ENCODE measurements around the gene KCNE2. TPM values are rescaled to one million over a fixed set of nuclear protein-coding genes. Genes with fewer than 3 reads are reported as not detected.
"Not testable (repeated sequence)": the region's sequence is repeated elsewhere in the genome, so short reads cannot be mapped to it uniquely, and the experiment has no call there.

Gene KCNE2
- total and polyA plus RNA-seq, 2 experiments from 2014 or later = 1.7 to 2.7 TPM

GRCh38 chr21:34404742-34405141 lies 40.9 kb downstream of the KCNE2 start:
- not testable (repeated sequence) for H3K36me3 ChIP-seq; H3K9me3 ChIP-seq (ENCODE audit: low read depth); DNase-seq (ENCODE audit: low read depth in 1 of 2, low spot score in 1 of 2); H3K27ac ChIP-seq; H3K27me3 ChIP-seq; H3K4me3 ChIP-seq; H3K4me1 ChIP-seq (ENCODE audit: low read depth)

GRCh38 chr21:34405686-34406085 lies 41.9 kb downstream of the KCNE2 start:
- H3K36me3 ChIP-seq; H3K4me3 ChIP-seq; H3K27ac ChIP-seq; H3K9me3 ChIP-seq (ENCODE audit: low read depth); H3K27me3 ChIP-seq; H3K4me1 ChIP-seq (ENCODE audit: low read depth); DNase-seq (ENCODE audit: low read depth in 1 of 2, low spot score in 1 of 2): not testable (repeated sequence)

DNA sequence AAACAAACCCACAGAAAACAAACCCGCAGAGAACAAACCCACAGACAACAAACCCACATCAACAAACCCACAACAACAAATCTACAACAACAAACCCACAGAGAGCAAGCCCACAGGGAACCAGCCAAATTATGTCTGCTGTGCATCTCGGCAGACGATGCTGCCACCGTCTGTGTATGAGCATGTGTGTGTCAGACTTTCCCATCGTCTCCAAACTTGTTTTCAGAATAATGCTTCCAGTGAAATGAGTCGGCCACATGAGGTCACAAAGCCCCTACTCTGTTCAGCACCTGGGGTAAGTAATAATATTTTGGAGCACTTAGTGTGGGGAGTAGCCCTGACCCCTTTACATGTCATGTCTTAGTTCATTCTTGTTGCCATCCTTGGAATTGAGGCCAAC lies 42.3 kb downstream of the KCNE2 start:
- H3K9me3 ChIP-seq (ENCODE audit: low read depth); H3K27ac ChIP-seq; DNase-seq (ENCODE audit: low read depth in 1 of 2, low spot score in 1 of 2): not testable (repeated sequence)

GRCh38 chr21:34406676-34407075 lies 42.9 kb downstream of the KCNE2 start:
- not testable (repeated sequence) for H3K36me3 ChIP-seq; H3K4me3 ChIP-seq; H3K4me1 ChIP-seq (ENCODE audit: low read depth); H3K27ac ChIP-seq; DNase-seq (ENCODE audit: low read depth in 1 of 2, low spot score in 1 of 2); H3K27me3 ChIP-seq; H3K9me3 ChIP-seq (ENCODE audit: low read depth)

More for the DNA sequence above, 42.3 kb downstream of the KCNE2 start:
- H3K27me3 ChIP-seq; H3K4me3 ChIP-seq; H3K36me3 ChIP-seq; H3K4me1 ChIP-seq (ENCODE audit: low read depth): not testable (repeated sequence)

DNA sequence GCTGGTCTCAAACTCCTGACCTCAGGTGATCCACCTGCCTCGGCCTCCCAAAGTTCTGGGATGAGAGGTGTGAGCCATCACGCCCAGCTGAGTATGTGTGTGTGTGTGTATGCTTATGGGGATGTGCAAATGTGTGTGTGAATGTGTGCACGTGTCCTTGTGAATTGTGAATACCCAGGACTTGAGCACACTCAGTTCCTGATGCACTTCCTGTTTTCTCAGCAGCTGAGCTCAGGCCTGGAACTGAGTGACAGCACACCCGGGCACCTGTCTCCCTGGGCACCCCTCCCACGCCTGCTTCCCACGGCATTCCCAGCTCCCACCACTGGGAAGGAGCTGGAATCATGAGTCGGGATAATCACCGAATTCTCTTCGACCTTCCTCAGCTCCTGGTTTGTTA lies 43.5 kb downstream of the KCNE2 start:
- H3K4me3 ChIP-seq; H3K4me1 ChIP-seq (ENCODE audit: low read depth); DNase-seq (ENCODE audit: low read depth in 1 of 2, low spot score in 1 of 2); H3K9me3 ChIP-seq (ENCODE audit: low read depth); H3K36me3 ChIP-seq; H3K27me3 ChIP-seq; H3K27ac ChIP-seq: not testable (repeated sequence)

DNA sequence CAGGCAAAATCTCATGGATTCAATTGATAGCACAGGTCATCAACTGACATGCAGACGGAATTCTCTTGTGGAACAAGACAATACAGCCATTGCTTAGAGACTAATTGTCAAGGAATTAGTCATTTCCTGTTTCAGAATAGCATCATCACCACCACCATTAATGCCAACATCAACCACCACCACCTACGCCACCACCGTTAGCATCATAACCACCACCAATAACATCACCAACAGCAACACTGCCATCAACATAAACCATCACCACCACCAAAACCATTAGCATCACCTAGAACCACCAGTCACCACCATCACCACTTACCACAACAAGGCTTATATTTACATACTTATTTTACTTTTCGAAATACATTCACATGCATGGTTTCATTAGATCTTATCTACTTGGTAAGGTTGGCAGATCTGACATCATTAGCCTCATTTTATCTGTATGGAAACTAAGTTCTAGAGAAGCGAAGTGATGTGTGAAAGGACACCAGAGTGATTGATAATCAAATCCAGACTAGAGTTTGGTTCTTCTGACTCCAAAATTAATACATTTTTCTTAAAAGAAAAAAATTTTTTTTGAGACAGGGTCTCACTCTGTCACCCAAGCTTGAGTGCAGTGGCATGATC lies 53.8 kb downstream of the KCNE2 start:
- not testable (repeated sequence) for DNase-seq (ENCODE audit: low read depth in 1 of 2, low spot score in 1 of 2); H3K4me3 ChIP-seq; H3K4me1 ChIP-seq (ENCODE audit: low read depth); H3K27ac ChIP-seq; H3K36me3 ChIP-seq; H3K9me3 ChIP-seq (ENCODE audit: low read depth); H3K27me3 ChIP-seq

Other genes starting within 250 kb of the KCNE2 start
- gene SMIM11, start 11.5 kb downstream of the KCNE2 start, total RNA-seq = 13.9 and 17.4 TPM in 2 replicates
- 7.3 and 11.0 TPM in 2 replicates for gene SMIM11, start 11.5 kb downstream of the KCNE2 start, polyA plus RNA-seq
- gene SMIM34, start 59.9 kb downstream of the KCNE2 start, total RNA-seq = not detected in 2 replicates
- gene SMIM34, start 59.9 kb downstream of the KCNE2 start, polyA plus RNA-seq = not detected in 2 replicates
- 0.42 and 2.3 TPM in 2 replicates for gene KCNE1, start 148.2 kb downstream of the KCNE2 start, total RNA-seq
- 0.29 and 0.37 TPM in 2 replicates for gene KCNE1, start 148.2 kb downstream of the KCNE2 start, polyA plus RNA-seq

Data from cardiac muscle cell (in vitro differentiated cells and primary cell).